ENCODE results near the gene PAIP1. TPM values are rescaled to one million over a fixed set of nuclear protein-coding genes. Genes with fewer than 3 reads are reported as not detected.

Gene PAIP1, protein sequence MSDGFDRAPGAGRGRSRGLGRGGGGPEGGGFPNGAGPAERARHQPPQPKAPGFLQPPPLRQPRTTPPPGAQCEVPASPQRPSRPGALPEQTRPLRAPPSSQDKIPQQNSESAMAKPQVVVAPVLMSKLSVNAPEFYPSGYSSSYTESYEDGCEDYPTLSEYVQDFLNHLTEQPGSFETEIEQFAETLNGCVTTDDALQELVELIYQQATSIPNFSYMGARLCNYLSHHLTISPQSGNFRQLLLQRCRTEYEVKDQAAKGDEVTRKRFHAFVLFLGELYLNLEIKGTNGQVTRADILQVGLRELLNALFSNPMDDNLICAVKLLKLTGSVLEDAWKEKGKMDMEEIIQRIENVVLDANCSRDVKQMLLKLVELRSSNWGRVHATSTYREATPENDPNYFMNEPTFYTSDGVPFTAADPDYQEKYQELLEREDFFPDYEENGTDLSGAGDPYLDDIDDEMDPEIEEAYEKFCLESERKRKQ
- 72.9 and 73.9 TPM in 2 replicates for total RNA-seq

DNA sequence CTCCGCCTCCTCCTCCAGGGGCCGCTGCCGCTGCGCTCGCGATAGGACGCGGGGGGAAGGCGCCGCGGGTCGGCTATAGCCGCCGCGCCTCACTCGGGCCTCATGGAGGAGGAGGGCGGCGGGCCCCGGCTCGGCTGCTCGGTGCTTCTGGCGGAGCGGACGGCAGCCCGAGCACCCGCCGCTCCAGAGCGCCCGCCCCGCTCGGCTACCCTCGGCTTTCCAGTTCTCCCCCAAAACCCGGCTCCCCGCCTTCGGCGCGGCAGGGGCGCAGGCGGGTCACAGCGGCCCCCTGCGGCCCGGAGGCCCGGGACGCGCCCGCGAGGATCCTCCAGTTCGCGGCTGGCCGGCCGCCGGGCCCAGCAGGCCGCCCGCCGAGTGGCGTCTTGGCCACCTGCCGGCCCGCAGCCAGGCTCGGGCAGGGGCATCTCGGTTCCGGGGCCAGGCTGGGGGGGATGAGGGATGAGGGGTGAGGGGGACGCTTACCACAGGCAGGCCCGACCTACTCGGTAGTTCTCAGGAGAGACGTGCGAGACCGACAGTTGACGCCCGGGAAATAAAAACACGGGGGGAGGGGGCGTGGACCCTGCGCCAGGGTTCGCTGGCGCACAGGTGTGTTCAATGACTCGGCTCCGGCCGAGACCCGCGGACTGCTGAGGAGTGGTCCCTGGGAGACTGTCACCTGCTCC, at the start of gene PAIP1:
TSS of gene PAIP1 (minus strand) at position 221 of the 686 bp plus-strand sequence. CDS start 231 bp downstream, outside the sequence.

GRCh38 chr5:43602461-43603343, 45.8 kb upstream of the PAIP1 start, which contains the start of gene NNT:
Gene NNT, plus strand, starts transcription at chr5:43603180. Its CDS starts 6,016 bp downstream, at chr5:43609196.

GRCh38 chr5:43514816-43515677, 41.8 kb downstream of the PAIP1 start, which contains the start of gene C5orf34:
Gene C5orf34, minus strand, starts transcription at chr5:43515148. Its CDS starts 5,809 bp downstream, at chr5:43509339.

DNA sequence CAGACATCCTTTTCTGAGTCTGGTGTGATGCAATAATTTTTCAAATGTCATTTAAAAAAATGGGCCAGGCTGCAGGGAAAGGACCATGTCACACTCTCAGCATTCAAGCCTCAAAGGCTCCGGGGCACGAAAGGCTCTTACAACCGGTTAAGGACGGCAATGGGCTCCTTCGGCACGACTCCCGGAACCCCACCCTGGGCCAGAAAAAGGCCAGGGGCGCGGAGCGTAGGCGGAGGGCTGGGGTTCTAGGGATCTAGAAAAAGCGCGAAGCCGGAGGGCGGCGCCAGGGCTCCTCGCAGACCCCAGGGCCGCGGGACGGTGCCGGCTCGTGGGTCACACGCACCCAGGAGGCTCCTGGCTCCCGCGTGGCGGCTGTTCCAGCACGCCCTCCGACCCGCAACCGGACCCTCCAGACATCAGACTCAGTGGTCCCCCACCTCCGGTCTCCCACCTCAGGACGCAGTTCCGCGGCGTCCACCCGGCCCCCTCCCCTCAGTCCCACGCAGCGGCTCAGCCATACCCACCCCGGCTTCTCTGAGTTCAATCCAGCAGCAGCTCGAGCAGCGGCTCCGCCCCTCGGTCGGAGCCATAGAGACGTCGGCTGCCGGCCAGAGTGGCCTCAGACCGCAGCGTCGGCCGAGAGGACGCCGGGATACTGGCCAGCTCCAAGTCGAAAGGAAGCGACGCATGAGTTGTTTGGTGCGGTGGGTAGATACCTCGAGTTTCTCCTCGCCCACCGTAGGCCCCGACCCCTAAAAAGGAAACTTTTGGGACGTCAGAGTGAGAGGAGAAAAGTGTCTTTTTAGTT, 73.4 kb downstream of the PAIP1 start, which contains the start of gene TMEM267:
TSS of gene TMEM267 (minus strand) at position 568 of the 808 bp plus-strand sequence. CDS start 29,896 bp downstream, outside the sequence.

Other genes starting within 250 kb of the PAIP1 start
- gene HMGCS1, start 243.7 kb downstream of the PAIP1 start, total RNA-seq, result 64.3 and 88.2 TPM in 2 replicates
- 1.1 and 1.6 TPM in 2 replicates for gene CCL28, start 144.7 kb downstream of the PAIP1 start, total RNA-seq
- gene TMEM267, start 73.2 kb downstream of the PAIP1 start, total RNA-seq, result 16.4 and 21.4 TPM in 2 replicates
- 3.4 and 5.0 TPM in 2 replicates for gene C5orf34, start 41.9 kb downstream of the PAIP1 start, total RNA-seq
- gene NNT, start 46.1 kb upstream of the PAIP1 start, total RNA-seq, result 88.8 and 114 TPM in 2 replicates